ENCODE results near the gene PXMP2.
A peak's percentile ranks its signal among the peaks of the same experiment; 100 is the strongest.

PXMP2 gene

DNA sequence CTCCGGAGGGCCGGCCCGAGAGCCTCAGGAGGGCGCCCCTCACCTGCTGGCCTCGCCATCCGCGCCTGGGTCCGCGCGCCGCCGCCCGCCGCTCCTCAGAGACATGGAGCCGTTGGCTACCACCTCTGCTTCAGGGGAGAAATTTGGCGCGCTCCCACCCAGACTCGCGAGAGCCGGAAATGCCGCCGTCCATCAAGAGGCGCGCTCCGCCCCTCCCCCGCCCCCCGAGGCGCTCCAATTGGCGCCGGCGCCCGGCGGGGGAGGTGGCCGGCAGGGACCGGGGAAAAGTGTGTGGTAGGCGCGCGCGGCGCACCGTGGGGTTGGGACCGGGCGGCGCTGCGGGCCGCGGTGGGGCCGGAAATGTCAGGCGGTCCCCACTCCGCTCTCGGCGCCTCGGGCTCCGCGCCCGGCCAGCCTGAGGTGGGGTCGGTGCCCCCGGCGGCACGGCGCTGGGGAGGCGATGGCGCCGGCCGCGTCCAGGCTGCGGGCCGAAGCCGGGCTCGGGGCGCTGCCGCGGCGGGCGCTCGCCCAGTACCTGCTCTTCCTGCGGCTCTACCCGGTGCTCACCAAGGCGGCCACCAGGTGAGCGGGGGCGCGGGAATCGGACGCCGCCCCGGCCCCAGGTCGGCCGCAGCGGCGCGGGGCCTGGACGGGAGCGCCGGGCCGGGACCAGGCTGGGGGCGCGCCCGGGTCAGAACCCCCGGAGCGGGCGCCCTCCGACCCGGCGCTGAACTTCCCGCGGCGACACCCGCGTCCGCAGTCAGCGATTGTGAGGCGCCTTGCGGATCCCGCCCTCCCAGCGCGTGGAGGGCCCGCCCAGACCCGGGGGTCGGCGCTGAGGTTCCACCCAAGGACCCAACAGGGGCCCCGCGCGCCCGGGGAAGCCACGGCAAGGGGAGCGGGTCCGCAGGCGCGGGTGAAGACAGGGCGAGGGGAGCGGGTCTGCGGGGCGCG is at the start of gene PXMP2, which contains the start of gene POLE:
PXMP2 (plus strand) TSS at position 377 of the 954 bp plus-strand sequence; CDS start at position 461, 84 bp downstream.
POLE (minus strand) TSS at position 132 of the 954 bp plus-strand sequence; CDS start at position 105, 27 bp downstream.
- peak; percentile 75 for DNase-seq (ENCODE audit: low read depth)

DNA sequence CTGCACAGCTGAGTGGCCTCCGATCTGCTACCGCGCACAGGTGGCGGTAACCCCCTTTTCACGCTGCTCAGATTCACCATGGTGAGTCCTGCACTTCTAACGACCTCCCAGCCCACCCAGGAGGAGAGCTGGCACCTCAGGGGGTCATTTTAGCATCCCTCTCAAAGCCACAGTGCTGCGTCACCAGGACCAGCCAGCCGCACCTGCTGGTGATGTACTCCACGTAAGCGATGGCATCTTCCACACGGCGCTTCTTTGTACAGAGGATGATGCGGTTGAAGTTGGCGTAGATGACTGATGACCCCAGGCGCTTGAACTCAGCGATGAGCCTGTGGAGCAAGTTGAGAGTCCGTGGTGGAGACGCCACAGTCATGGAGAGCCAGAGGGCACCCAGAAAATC is 49.6 kb upstream of the PXMP2 start:
- no peak for DNase-seq (ENCODE audit: low read depth)

DNA sequence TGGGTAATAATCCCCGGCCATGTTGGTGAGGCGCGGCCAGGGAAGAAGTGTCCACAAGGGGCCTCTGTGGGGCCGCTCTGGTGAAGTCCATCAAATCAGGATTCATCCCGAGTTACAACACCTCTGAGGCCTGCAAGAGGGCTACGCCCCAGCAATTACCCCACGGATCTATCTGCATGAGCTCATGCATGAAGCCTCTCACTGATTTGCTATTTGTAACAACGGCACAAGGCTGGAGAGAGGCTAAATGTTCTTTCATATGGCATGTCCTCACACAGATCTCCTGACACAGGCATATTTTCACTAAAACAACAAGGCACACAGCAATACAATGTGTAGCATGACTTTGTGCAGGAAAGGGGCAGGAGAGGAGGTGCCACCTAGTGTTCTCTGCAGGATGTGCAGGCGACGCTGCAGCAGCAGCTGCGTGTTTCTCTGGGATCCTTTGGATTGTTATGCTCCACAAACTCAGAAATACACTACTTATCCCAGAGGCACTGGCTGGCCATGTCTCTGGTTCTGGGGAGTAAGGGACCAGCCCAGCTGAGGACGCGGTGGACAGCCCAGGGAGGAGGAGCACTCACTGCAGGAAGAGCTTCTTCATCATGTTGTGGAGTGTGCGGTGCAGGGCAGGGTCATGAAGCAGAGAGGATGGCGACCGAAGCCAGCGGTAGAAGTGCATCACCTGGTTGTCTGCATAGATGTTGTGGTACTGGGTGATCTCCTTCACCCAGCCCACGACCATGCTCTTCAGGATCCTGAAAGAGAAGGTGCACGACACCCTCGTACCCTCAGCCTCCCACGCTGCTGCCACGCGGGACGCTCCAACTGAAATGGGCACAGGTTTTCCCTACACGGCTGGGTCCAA is 48.6 kb upstream of the PXMP2 start:
- DNase-seq (ENCODE audit: low read depth), result no peak

DNA sequence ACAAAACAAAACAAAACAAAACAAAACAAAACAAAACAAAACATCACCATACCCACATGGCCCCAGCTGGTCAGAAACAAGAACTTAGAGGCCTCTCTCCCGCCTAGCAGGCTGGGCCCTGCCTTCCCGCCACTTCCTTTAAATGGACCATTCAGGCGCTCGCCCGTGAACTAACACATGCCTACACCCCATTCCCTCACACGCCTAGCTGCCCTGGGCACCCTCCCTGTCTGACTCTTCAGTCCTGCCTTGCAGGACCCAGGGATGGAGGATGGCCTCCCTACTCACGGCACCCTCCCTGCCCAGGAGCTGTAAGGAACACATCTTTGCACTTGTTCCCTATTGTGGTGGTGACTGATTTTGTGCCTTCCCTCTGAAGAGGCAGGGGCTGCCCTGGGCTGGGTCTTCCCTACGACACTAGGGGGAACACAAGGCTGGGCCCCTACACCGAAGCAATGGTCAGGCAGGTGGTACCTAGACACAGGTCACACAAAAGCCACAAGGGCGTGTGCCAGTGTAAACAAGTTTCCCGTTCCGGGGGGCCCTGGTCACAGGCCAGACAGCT is 47.3 kb upstream of the PXMP2 start:
- no peak for DNase-seq (ENCODE audit: low read depth)

DNA sequence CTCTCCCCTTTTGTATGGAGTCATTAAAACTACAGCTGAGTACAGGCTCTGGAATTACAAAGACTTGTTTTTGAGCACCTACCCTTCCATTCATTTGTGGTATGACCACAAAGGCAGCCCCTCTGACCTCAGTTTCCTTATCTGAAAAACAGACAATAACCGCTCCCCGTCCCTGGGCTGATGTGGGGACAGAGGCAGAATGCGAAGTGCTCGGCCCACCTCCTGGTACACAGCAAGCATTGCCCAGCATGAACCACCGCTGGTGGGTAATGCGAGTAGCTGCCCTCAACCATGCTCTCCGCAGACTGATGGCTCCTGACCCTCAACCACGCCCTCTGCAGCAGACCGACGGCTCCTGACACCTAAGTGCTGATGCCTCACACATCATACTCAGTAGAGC is 46.5 kb upstream of the PXMP2 start:
- no peak for DNase-seq (ENCODE audit: low read depth)

GRCh38 chr12:132641811-132642650 is 45.4 kb upstream of the PXMP2 start:
- DNase-seq (ENCODE audit: low read depth), result no peak

DNA sequence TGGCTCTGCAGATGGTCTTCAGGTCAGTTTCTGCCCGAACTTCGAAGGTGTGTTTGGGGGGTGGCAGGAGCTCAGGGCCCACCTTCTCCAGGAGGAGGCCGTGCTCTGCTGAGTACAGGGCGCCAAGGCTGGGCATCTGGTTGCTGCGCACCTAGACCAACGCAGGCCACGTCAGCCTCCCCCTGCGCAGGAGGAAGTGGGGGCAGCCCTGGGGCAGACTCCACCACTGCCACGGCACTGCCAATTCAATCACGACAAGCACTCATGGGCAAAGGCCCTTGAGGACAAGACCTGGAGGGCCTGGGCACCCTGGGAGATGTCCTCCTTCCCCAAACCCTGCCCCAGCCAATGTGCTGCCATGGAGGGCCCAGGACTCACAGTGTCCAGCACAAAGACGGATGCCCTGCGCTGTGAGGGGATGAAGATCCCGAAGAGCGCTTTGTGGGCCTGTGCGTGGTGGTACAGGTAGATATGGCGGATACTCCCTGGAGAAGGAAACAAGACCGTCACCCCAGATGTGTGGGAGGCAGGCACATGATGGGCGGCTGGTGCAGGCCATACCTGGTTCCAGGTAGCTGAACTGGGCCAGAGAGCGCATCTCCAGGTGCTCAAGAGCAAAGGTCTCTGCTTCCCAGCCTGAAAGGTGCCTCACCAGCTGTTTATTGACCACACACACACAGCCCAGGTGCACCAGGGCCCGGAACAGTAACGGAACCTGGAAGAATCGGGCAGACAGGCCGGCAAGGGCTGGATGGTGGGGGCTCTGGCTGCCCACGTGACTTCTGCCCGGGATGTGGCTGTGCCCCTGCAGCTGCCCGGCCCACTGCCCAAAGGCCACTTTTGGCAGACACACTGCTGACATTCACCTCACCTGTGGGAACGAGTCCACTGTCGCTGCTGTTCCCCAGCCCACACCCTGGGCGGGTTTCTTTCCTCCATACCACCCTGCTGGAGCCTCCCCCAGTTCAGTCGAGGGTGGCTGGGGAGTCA is 44.2 kb upstream of the PXMP2 start:
- DNase-seq (ENCODE audit: low read depth), result no peak

DNA sequence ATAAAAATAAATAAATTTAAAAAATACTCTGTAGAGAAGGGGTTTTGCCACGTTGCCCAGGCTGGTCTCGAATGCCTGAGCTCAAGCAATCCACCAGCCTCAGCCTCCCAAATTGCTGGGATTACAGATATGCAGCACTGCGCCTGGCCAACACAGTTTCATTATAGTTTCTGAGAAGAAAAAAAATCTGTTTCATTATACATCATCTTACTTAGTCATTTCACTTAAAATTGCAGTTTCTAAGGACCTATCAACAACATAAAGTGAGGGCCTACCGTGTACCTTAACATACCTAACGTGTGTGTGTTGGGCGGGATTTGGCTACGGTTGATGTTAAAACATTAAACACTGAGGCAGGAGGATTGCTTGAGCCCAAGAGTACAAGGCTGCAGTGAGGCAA is 40.5 kb upstream of the PXMP2 start:
- no peak for DNase-seq (ENCODE audit: low read depth)

DNA sequence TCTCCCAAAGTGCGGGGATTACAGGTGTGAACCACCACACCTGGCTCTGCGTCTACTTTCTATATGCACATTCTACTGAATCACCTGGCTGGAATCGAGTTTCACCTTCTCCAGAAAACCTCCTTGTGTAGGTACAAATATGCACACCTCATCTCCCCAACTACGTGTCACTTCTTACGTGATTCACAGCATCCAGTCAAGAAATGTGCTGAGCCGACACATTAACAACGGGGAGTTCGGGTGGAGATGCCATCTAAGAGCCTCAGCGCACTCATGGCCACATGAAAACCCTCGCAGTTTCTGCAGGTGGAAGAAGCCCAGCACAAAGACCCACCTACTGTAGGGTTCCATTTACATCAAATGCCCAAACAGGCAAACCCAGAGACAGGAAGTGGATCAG is 39.5 kb upstream of the PXMP2 start:
- no peak for DNase-seq (ENCODE audit: low read depth)

GRCh38 chr12:132648616-132649225 is 38.7 kb upstream of the PXMP2 start:
- no peak for DNase-seq (ENCODE audit: low read depth)

GRCh38 chr12:132649226-132649945 is 38.0 kb upstream of the PXMP2 start:
- DNase-seq (ENCODE audit: low read depth), result no peak

- no peak for DNase-seq (ENCODE audit: low read depth)
These were observed 35.8 kb upstream of the PXMP2 start for GRCh38 chr12:132651444-132652100.

- DNase-seq (ENCODE audit: low read depth), result no peak
These were observed 33.7 kb upstream of the PXMP2 start for GRCh38 chr12:132653567-132654290.

DNA sequence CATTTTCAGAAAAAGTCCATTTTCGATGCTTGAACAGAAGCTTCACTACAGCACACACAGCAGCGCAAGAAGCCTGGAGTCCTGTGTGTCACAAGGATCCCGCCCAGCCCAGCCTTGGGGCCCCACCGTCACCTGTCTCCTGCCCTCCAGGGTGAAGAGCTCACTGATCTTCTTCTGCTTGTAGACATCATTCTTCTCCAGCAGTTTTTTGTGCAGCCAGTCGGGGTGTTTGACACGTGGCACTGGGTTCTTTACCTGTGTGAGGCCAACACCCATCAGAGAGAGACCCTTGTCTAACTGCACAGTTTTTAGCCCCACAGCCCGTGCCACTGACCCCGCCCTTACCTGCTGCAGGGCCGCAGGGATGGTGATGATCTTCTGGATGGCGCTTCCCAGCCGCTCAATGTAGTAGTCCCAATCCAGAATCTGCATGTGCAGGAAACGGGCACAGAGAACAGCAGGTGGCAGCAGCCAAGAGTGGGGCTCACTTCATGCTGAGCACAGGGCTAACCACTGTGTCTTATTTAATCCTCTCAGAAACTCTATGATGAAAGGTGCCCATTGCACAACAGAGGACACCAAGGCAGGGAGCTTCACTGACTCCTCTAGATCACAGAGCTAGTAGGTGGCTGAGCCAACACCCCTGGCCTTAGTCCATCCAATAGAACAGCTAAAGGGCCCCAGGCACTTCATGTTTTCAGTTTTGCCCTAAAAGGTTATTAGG is 30.2 kb upstream of the PXMP2 start:
- DNase-seq (ENCODE audit: low read depth), result no peak

DNA sequence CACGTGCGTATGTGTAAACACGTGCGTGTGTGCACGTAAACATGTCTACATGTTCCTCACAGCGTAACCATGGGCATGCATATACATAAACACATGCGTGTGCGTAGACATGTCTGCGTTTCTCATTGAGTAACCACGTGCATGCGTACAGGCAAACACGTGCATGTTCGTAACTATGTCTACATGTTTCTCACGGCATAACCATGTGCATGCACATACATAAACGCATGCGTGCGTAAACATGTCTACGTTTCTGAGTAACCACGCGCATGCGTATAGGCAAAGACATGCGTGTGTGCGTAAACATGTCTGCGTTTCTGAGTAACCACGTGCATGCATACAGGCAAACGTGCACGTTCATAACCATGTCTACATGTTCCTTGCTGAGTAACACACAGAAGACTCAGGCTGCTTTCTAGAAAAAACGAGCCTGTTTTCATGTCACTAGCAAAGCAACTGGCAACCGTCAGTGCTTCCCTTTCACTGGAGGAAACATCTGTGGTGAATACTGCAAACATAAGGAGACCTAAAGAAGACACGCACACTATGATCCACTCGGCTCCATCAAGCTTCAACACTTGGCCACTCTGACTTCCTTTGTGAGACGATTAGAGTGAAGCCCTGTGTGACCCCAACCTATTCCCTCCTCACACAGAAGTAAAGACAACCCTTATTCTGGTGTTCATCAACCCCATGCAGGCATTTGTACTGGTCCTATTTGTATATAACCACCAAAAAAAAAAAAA is 29.1 kb upstream of the PXMP2 start:
- DNase-seq (ENCODE audit: low read depth), result no peak

DNA sequence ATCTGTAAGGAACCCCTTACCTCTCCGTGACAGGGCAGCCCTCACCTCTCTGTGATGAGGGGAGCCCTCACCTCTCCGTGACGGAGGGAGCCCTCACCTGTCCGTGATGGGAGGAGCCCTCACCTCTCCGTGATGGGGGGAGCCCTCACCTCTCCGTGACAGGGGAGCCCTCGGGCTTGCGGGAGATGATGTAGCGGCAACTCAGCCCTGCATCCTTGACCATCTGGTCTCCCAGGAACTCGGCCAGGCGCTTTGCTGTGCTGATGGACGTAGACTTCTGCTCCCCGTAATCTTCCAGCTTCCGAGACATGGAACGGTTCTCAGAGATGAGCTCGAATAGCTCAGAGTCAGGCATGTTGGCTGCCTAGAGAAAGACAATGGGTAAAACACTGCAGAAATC is 28.2 kb upstream of the PXMP2 start:
- DNase-seq (ENCODE audit: low read depth), result no peak

All from HS-27A (cell line).